Keratinocyte (primary cell): ENCODE measurements around the gene CFAP100. TPM values are rescaled to one million over a fixed set of nuclear protein-coding genes. Genes with fewer than 3 reads are reported as not detected.

Experiments used
- DNase-seq: peaks from one replicate; pipeline ENCODE4 v3.0.0-alpha.2; 2011; ENCODE audit warnings: low read depth, missing footprints, low spot score
- FAIRE-seq: peaks from 2 replicates; lab custom pipeline; 2011; peaks lifted over from hg19 to GRCh38; lab: Jason Lieb, UNC
- H2AFZ ChIP-seq: 2 replicates; pipeline ENCODE4 v1.6.0; 2012; ENCODE audit warnings: low read length, control low read depth, inconsistent platforms; ENCODE audit not compliant: control insufficient read depth
- H3K27ac ChIP-seq: 2 replicates; pipeline ENCODE4 v1.5.1; 2011; ENCODE audit warnings: low read length; ENCODE audit not compliant: control insufficient read depth, insufficient read depth
- H3K27me3 ChIP-seq: 3 replicates; pipeline ENCODE4 v1.6.0; 2011; ENCODE audit warnings: low read length; ENCODE audit not compliant: control insufficient read depth, insufficient read depth; ENCODE audit errors: extremely low read depth
- H3K36me3 ChIP-seq, 2 experiments: 2 replicates in 1 of 2; 3 replicates in 1 of 2; pipeline ENCODE4 v1.5.1; 2011; ENCODE audit warnings: low read length in 2 of 2, mild to moderate bottlenecking in 1 of 2; ENCODE audit not compliant: control insufficient read depth in 2 of 2, insufficient read depth in 2 of 2; ENCODE audit errors: extremely low read depth in 1 of 2
- H3K4me1 ChIP-seq: 3 replicates; pipeline ENCODE4 v1.5.1; 2011; ENCODE audit warnings: low read length; ENCODE audit not compliant: control insufficient read depth, insufficient read depth; ENCODE audit errors: extremely low read depth
- H3K4me2 ChIP-seq: 3 replicates; pipeline ENCODE4 v1.6.0; 2011; ENCODE audit warnings: low read depth, low read length; ENCODE audit not compliant: control insufficient read depth, insufficient read depth; ENCODE audit errors: extremely low read depth
- H3K4me3 ChIP-seq, 3 experiments: fragments of 200-600 bp in 1 of 3; sonication (generic) in 1 of 3; 2 replicates in 2 of 3; 3 replicates in 1 of 3; pipeline ENCODE4 v1.5.1; 2011 to 2016; ENCODE audit warnings: low read length in 3 of 3, mild to moderate bottlenecking in 3 of 3, control low read depth in 2 of 3, inconsistent platforms in 1 of 3, low read depth in 1 of 3, mixed read lengths in 1 of 3, mixed run types in 1 of 3, moderate library complexity in 1 of 3; ENCODE audit not compliant: control insufficient read depth in 2 of 3, insufficient read depth in 2 of 3; ENCODE audit errors: extremely low read depth in 1 of 3
- H3K79me2 ChIP-seq: 2 replicates; pipeline ENCODE4 v1.6.0; 2012; ENCODE audit warnings: low read length; ENCODE audit not compliant: control insufficient read depth, insufficient read depth
- H3K9ac ChIP-seq: 3 replicates; pipeline ENCODE4 v1.6.0; 2011; ENCODE audit warnings: low read length; ENCODE audit not compliant: control insufficient read depth, insufficient read depth; ENCODE audit errors: extremely low read depth
- H3K9me1 ChIP-seq: 3 replicates; pipeline ENCODE4 v1.6.0; 2011; ENCODE audit warnings: low read length; ENCODE audit not compliant: control insufficient read depth, insufficient read depth; ENCODE audit errors: extremely low read depth
- H3K9me3 ChIP-seq: 2 replicates; pipeline ENCODE4 v1.5.1; 2012; ENCODE audit warnings: low read depth, low read length; ENCODE audit not compliant: control insufficient read depth
- H4K20me1 ChIP-seq: 3 replicates; pipeline ENCODE4 v1.6.0; 2011; ENCODE audit warnings: low read length; ENCODE audit not compliant: control insufficient read depth, insufficient read depth; ENCODE audit errors: extremely low read depth
- EZH2 ChIP-seq: IDR thresholded peaks from one replicate; pipeline ENCODE4 v1.6.1; 2012; ENCODE audit warnings: inconsistent platforms, mild to moderate bottlenecking, low read length, moderate library complexity
- dilution Hi-C: fragments of 300-500 bp; cut with MboI; formaldehyde crosslinking; loops from one replicate; pipeline ENCODE4 v1.7.0; 2020; ENCODE audit warnings: low sequenced_read_pairs; ENCODE audit not compliant: extremely low pct_ligation_motif_present
- polyA plus RNA-seq, 5 experiments: library from polyadenylated mRNA; depleted of rRNA in 3 of 5; stranded (reverse) in 3 of 5; stranded (forward) in 1 of 5; unstranded in 1 of 5; fragments of >200 nt; gene quantifications; 1 replicate in 1 of 5; 2 replicates in 3 of 5; 3 replicates in 1 of 5; pipeline versions ENCODE4 v1.2.1 to v1.2.3, GENCODE V29; 2011 to 2012; ENCODE audit warnings: missing spikeins in 2 of 5, low read depth in 1 of 5, low replicate concordance in 1 of 5
- TF ChIP-seq, protein P1 (sequence below), 3 experiments: IDR thresholded peaks in 1 of 3; conservative IDR thresholded peaks in 1 of 3; optimal IDR thresholded peaks in 1 of 3; 2 replicates in 2 of 3; 3 replicates in 1 of 3; pipeline versions ENCODE3 to v1.5.1; 2011; ENCODE audit warnings: low read length in 3 of 3, mild to moderate bottlenecking in 3 of 3, moderate library complexity in 2 of 3, control low read depth in 1 of 3, inconsistent platforms in 1 of 3; ENCODE audit not compliant: insufficient read depth in 2 of 3; ENCODE audit errors: extremely low read depth in 1 of 3

The CFAP100 gene
- polyA plus RNA-seq, 1 donor (not counting 4 experiments of a cell fraction or from before 2014, with no cell fraction given) = not detected

DNA sequence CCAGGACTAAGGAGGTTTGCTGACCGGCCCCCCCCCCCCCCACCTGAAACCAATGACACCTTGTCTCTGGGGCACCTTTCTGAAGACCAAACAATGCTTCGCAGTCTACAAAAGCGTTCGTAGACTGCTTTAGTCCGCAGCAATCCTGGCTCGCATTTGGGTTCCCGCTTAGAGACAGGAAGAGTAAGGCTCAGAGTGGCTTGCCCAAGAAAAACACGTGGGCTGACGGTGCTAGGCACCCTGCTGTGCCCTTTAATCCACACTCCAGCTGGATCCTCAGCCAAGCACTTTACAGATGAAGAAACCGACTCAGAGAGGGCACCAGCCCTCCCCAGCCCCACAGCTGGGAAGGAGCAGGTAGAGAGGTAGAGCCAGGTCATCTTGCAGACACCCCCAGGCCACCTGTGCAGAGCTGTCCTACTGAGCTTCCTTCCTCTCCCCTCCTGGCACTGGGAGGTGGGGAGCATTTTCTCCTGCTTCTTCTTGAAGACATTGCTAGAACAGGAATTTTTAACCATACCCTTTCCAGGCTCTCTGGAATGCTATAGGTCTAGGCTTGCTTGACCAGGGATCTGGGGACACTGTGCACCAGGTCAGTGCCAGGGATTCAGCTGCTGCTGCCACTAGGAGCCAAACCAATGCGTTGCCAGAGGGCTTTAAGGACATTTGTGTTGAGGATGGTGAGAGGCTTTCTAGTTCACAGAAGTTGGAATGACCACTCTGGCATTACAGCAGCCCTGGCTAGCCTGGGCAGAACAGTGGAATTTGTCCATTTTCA lies 36.5 kb upstream of the CFAP100 start:
- no peak for FAIRE-seq
- Histone ChIP-seq H3K4me3 (peak overlapping the region in 2 of 3 experiments; percentile 64 to 77), H3K9me1 (no peaks in the 10 kb centered on the region), H3K27ac (no peak overlapping the region), H3K27me3 (peaks cover 55% of the 10 kb centered on the region), H2AFZ (no peak overlapping the region), H3K36me3 (no peaks in the 10 kb centered on the region), H3K4me1 (peaks cover 11% of the 10 kb centered on the region), H3K9ac (no peak overlapping the region), H3K79me2 (no peaks in the 10 kb centered on the region), H4K20me1 (no peaks in the 10 kb centered on the region), H3K9me3 (no peaks in the 10 kb centered on the region), H3K4me2 (peak overlapping the region; percentile 98)
- DNase-seq = no peak
- TF ChIP-seq EZH2 = peak; percentile 37
- TF ChIP-seq, protein P1, sequence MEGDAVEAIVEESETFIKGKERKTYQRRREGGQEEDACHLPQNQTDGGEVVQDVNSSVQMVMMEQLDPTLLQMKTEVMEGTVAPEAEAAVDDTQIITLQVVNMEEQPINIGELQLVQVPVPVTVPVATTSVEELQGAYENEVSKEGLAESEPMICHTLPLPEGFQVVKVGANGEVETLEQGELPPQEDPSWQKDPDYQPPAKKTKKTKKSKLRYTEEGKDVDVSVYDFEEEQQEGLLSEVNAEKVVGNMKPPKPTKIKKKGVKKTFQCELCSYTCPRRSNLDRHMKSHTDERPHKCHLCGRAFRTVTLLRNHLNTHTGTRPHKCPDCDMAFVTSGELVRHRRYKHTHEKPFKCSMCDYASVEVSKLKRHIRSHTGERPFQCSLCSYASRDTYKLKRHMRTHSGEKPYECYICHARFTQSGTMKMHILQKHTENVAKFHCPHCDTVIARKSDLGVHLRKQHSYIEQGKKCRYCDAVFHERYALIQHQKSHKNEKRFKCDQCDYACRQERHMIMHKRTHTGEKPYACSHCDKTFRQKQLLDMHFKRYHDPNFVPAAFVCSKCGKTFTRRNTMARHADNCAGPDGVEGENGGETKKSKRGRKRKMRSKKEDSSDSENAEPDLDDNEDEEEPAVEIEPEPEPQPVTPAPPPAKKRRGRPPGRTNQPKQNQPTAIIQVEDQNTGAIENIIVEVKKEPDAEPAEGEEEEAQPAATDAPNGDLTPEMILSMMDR (optimal IDR thresholded peaks at IDR 0.05 in 1 of 3, IDR thresholded peaks at IDR 0.05 in 1 of 3, conservative IDR thresholded peaks at IDR 0.05 in 1 of 3; ENCODE audit: extremely low read depth in 1 of 3, insufficient read depth in 2 of 3, low read length in 3 of 3) = no peak
- dilution Hi-C loops = no loop called here

DNA sequence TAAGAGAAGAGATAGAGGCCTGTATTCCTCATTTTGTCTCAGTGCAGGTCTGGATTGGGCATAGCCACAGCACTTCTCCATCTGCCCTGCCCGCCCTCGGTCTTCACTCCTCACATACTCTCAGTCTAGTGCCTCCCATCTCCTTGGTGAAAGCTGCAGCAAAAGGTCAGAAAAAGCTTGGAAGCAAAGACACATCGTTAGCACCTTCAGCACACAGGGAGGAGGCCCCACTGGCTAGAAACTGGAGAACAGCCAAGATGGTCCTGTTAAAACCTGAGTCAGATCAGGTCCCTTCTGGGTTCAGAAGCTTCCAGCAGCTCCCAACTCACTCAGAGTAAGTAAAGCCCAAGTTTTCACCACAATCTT lies 35.9 kb upstream of the CFAP100 start:
- dilution Hi-C loops = no loop called here
- no peaks in the 10 kb centered on the region for H3K9me3 ChIP-seq
- no peak for FAIRE-seq
- H3K36me3 ChIP-seq = no peaks in the 10 kb centered on the region
- peaks cover 55% of the 10 kb centered on the region for H3K27me3 ChIP-seq
- H3K27ac ChIP-seq = no peak overlapping the region
- H3K4me1 ChIP-seq = peaks cover 11% of the 10 kb centered on the region
- TF ChIP-seq, protein P1 (optimal IDR thresholded peaks at IDR 0.05 in 1 of 3, IDR thresholded peaks at IDR 0.05 in 1 of 3, conservative IDR thresholded peaks at IDR 0.05 in 1 of 3; ENCODE audit: extremely low read depth in 1 of 3, insufficient read depth in 2 of 3, low read length in 3 of 3) = no peak
- no peak for TF ChIP-seq EZH2
- H3K9ac ChIP-seq = no peak overlapping the region
- H3K4me3 ChIP-seq = no peak overlapping the region
- DNase-seq = no peak
- no peaks in the 10 kb centered on the region for H3K9me1 ChIP-seq
- H4K20me1 ChIP-seq = no peaks in the 10 kb centered on the region
- H2AFZ ChIP-seq = no peak overlapping the region
- H3K79me2 ChIP-seq = no peaks in the 10 kb centered on the region
- no peak overlapping the region for H3K4me2 ChIP-seq
